HCT116 (cell line): Measurements from ENCODE around the gene ELANE. TPM values are rescaled to one million over a fixed set of nuclear protein-coding genes. Genes with fewer than 3 reads are reported as not detected.

Experiments used
- ATAC-seq: fragments of 200-7000 bp; cut with Tn5 transposase; 2 replicates; pipeline ENCODE4 v1.9.1; 2020; ENCODE audit warnings: mild to moderate bottlenecking, moderate library complexity
- BruUV-seq: library from RNA; stranded (reverse); fragments of 400-500 nt; replicated peaks from 2 replicates; lab custom pipeline; 2021; lab: Mats Ljungman, UMichigan
- CTCF ChIA-PET: fragments of 300-600 bp; sonication (Branson Sonifier 250); formaldehyde crosslinking; loops from one replicate; lab custom pipeline; 2021; ENCODE audit warnings: antibody characterized with exemption; lab: Charles Lee
- POLR2A ChIA-PET: fragments of 300-600, 350-600 bp; sonication (Branson Sonifier 250); formaldehyde crosslinking; loops from one replicate; lab custom pipeline; 2021; ENCODE audit warnings: antibody characterized with exemption; lab: Charles Lee
- RAD21 ChIA-PET, 2 experiments: fragments of 300-600 bp; sonication (Branson Sonifier 250); formaldehyde crosslinking; loops; one replicate each; lab custom pipeline; 2023; ENCODE audit warnings: low total read pairs in 2 of 2; ENCODE audit not compliant: uncharacterized antibody in 2 of 2, unreplicated experiment in 2 of 2, low non-redundant PET in 1 of 2; lab: Charles Lee
- DNase-seq: peaks from one replicate; pipeline ENCODE4 v3.0.0-alpha.2; 2010; ENCODE audit warnings: low read depth, low spot score
- H2AFZ ChIP-seq: fragments of 200-600 bp; shearing (Covaris generic), sonication (generic); 2 replicates; pipeline ENCODE4 v1.6.1; 2017; ENCODE audit warnings: low read depth, mixed run types, mixed read lengths, antibody characterized with exemption, low read length; ENCODE audit not compliant: poor library complexity, severe bottlenecking
- H3K27ac ChIP-seq: 2 replicates; pipeline ENCODE4 v1.5.1; 2012; ENCODE audit warnings: low read depth, low read length
- H3K27me3 ChIP-seq: fragments of 200-600 bp; sonication (generic); 2 replicates; pipeline ENCODE4 v1.6.1; 2016; ENCODE audit warnings: mixed run types, low read length, mixed read lengths; ENCODE audit not compliant: insufficient read depth
- H3K36me3 ChIP-seq, 2 experiments: fragments of 200-500 bp in 1 of 2; fragments of 200-600 bp in 1 of 2; sonication (Bioruptor generic) in 1 of 2; sonication (generic) in 1 of 2; 2 replicates each; pipeline versions ENCODE4 v1.5.1 to v1.6.1; 2014 to 2016; ENCODE audit warnings: low read length in 2 of 2, inconsistent platforms in 1 of 2, mixed read lengths in 1 of 2, mixed run types in 1 of 2; ENCODE audit not compliant: insufficient read depth in 2 of 2, control insufficient read depth in 1 of 2
- H3K4me1 ChIP-seq, 2 experiments: fragments of 200-600 bp in 1 of 2; sonication (generic) in 1 of 2; 2 replicates each; pipeline versions ENCODE4 v1.5.1 to v1.6.1; 2012 to 2017; ENCODE audit warnings: low read length in 2 of 2, inconsistent platforms in 1 of 2, mild to moderate bottlenecking in 1 of 2, mixed read lengths in 1 of 2, mixed run types in 1 of 2, moderate library complexity in 1 of 2; ENCODE audit not compliant: insufficient read depth in 2 of 2, control insufficient read depth in 1 of 2
- H3K4me2 ChIP-seq: fragments of 200-600 bp; sonication (generic); 2 replicates; pipeline ENCODE4 v1.6.1; 2017; ENCODE audit warnings: mixed run types, low read length, mixed read lengths
- H3K4me3 ChIP-seq, 2 experiments: fragments of 200-600 bp in 1 of 2; sonication (generic) in 1 of 2; replicated peaks in 1 of 2; 2 replicates each; pipeline ENCODE4 v1.5.1; 2011 to 2016; ENCODE audit warnings: low read length in 2 of 2, control low read depth in 1 of 2, low read depth in 1 of 2, mild to moderate bottlenecking in 1 of 2, mixed read lengths in 1 of 2, mixed run types in 1 of 2
- H3K79me2 ChIP-seq: fragments of 200-600 bp; sonication (generic); 2 replicates; pipeline ENCODE4 v1.6.1; 2017; ENCODE audit warnings: mild to moderate bottlenecking, mixed run types, low read length, moderate library complexity, mixed read lengths; ENCODE audit not compliant: insufficient read depth
- H3K9ac ChIP-seq: fragments of 200-600 bp; sonication (generic); 2 replicates; pipeline ENCODE4 v1.6.1; 2016; ENCODE audit warnings: low read length, mixed read lengths
- H3K9me2 ChIP-seq: fragments of 200-600 bp; sonication (generic), shearing (Covaris generic); 2 replicates; pipeline ENCODE4 v1.6.1; 2017; ENCODE audit warnings: mixed run types, mild to moderate bottlenecking, moderate library complexity; ENCODE audit not compliant: insufficient read depth
- H3K9me3 ChIP-seq, 2 experiments: fragments of 200-500 bp in 1 of 2; fragments of 200-600 bp in 1 of 2; sonication (Bioruptor generic) in 1 of 2; sonication (generic) in 1 of 2; 2 replicates each; pipeline ENCODE4 v1.6.1; 2014 to 2017; ENCODE audit warnings: low read length in 2 of 2, mixed read lengths in 2 of 2, inconsistent platforms in 1 of 2, low read depth in 1 of 2, mild to moderate bottlenecking in 1 of 2, mixed run types in 1 of 2, moderate library complexity in 1 of 2; ENCODE audit not compliant: control insufficient read depth in 1 of 2, insufficient read depth in 1 of 2
- H4K20me1 ChIP-seq: fragments of 200-600 bp; sonication (generic), shearing (Covaris generic); 2 replicates; pipeline ENCODE4 v1.6.1; 2017; ENCODE audit warnings: mixed run types, mild to moderate bottlenecking, moderate library complexity; ENCODE audit not compliant: insufficient read depth
- CBX3 ChIP-seq: IDR thresholded peaks from 2 replicates; pipeline ENCODE4 v1.6.1; 2012; ENCODE audit warnings: low read depth
- CTCF ChIP-seq, 3 experiments: fragments of 200-600 bp in 1 of 3; sonication (generic) in 1 of 3; IDR thresholded peaks in 2 of 3; conservative IDR thresholded peaks in 1 of 3; 2 replicates each; pipeline ENCODE4 v1.5.1; 2012 to 2017; ENCODE audit warnings: low read depth in 2 of 3, low read length in 2 of 3, antibody characterized with exemption in 1 of 3, borderline replicate concordance in 1 of 3, control low read depth in 1 of 3, mild to moderate bottlenecking in 1 of 3, mixed read lengths in 1 of 3, mixed run types in 1 of 3, moderate library complexity in 1 of 3; ENCODE audit not compliant: insufficient read depth in 1 of 3
- EGR1 ChIP-seq: IDR thresholded peaks from 2 replicates; pipeline ENCODE4 v1.6.1; 2012; ENCODE audit warnings: low read depth
- ELF1 ChIP-seq: IDR thresholded peaks from 2 replicates; pipeline ENCODE4 v1.6.1; 2012; ENCODE audit warnings: low read depth, borderline replicate concordance
- EZH2 ChIP-seq: fragments of 200-600 bp; sonication (generic); IDR thresholded peaks from 2 replicates; pipeline ENCODE4 v1.6.1; 2017; ENCODE audit warnings: antibody characterized with exemption, mixed run types
- EZH2phosphoT487 ChIP-seq: fragments of 200-600 bp; IDR thresholded peaks from 2 replicates; pipeline ENCODE4 v1.6.1; 2018; ENCODE audit warnings: antibody characterized with exemption, borderline replicate concordance
- FOSL1 ChIP-seq: IDR thresholded peaks from 2 replicates; pipeline ENCODE4 v1.6.1; 2012; ENCODE audit warnings: low read depth
- JUND ChIP-seq: IDR thresholded peaks from 2 replicates; pipeline ENCODE4 v1.6.1; 2012
- MAX ChIP-seq: IDR thresholded peaks from 2 replicates; pipeline ENCODE4 v1.6.1; 2012
- POLR2AphosphoS5 ChIP-seq: IDR thresholded peaks from 2 replicates; pipeline ENCODE4 v1.6.1; 2011; ENCODE audit warnings: mild to moderate bottlenecking, low read depth, low read length, moderate library complexity
- SIN3A ChIP-seq: IDR thresholded peaks from 2 replicates; pipeline ENCODE4 v1.6.1; 2012; ENCODE audit warnings: low read depth
- SRF ChIP-seq: IDR thresholded peaks from 2 replicates; pipeline ENCODE4 v1.6.1; 2012; ENCODE audit warnings: low read depth
- ZBTB33 ChIP-seq: IDR thresholded peaks from 2 replicates; pipeline ENCODE4 v1.6.1; 2011; ENCODE audit warnings: mild to moderate bottlenecking, low read length, moderate library complexity; ENCODE audit not compliant: insufficient replicate concordance; ENCODE audit errors: extremely low read depth
- intact Hi-C: fragments of 100-400 bp; cut with micrococcal nuclease; formaldehyde crosslinking; loops from 2 replicates; pipeline ENCODE4 v1.10.0; 2022
- total RNA-seq: library from RNA; stranded (reverse); gene quantifications from one replicate; pipeline ENCODE4 v1.2.1, GENCODE V29; 2021; ENCODE audit not compliant: unreplicated experiment

ELANE gene
- total RNA-seq, 1 experiment from 2014 or later: not detected

GRCh38 chr19:884420-885211, 32.5 kb downstream of the ELANE start:
- no peak for ATAC-seq
- no peak overlapping the region for H3K4me3 ChIP-seq
- H2AFZ ChIP-seq: no peak overlapping the region
- no TSS peak for BruUV-seq
- H4K20me1 ChIP-seq: no peaks in the 10 kb centered on the region
- H3K9me2 ChIP-seq: no peaks in the 10 kb centered on the region
- POLR2A ChIA-PET: no interaction called here
- TF ChIP-seq SIN3A (no peak), EZH2phosphoT487 (no peak), EZH2 (no peak), MAX (no peak), CBX3 (no peak)
- peaks cover 20 to 22% of the 10 kb centered on the region in 2 experiments for H3K4me1 ChIP-seq
- peak overlapping the region; percentile 77 for H3K27ac ChIP-seq
- no peak for DNase-seq
- intact Hi-C loops: no loop called here
- H3K4me2 ChIP-seq: peak overlapping the region; percentile 60
- CTCF ChIA-PET: no interaction called here
- peaks cover 9 to 17% of the 10 kb centered on the region in 2 experiments; a peak in 3 of 4 replicates for H3K36me3 ChIP-seq
- no peaks in the 10 kb centered on the region for H3K9me3 ChIP-seq
- peak overlapping the region; percentile 57; the same call in 1 of the 2 replicates for H3K9ac ChIP-seq
- no peaks in the 10 kb centered on the region for H3K79me2 ChIP-seq
- RAD21 ChIA-PET: no interaction called here
- no peaks in the 10 kb centered on the region for H3K27me3 ChIP-seq

GRCh38 chr19:885536-886224, 33.6 kb downstream of the ELANE start:
- peaks cover 20 to 22% of the 10 kb centered on the region in 2 experiments for H3K4me1 ChIP-seq
- ChIA-PET CTCF (no interaction called here), POLR2A (no interaction called here), RAD21 (no interaction called here)
- ATAC-seq (no peak), DNase-seq (no peak)
- no peak overlapping the region for H3K9ac ChIP-seq
- H3K9me2 ChIP-seq: no peaks in the 10 kb centered on the region
- peaks cover 9 to 25% of the 10 kb centered on the region in 2 experiments; a peak in 3 of 4 replicates for H3K36me3 ChIP-seq
- intact Hi-C loops: no loop called here
- H3K27ac ChIP-seq: no peak overlapping the region; the same call in 1 of the 2 replicates
- H3K27me3 ChIP-seq: no peaks in the 10 kb centered on the region
- no TSS peak for BruUV-seq
- H3K4me2 ChIP-seq: no peak overlapping the region
- no peaks in the 10 kb centered on the region for H3K9me3 ChIP-seq
- H3K4me3 ChIP-seq: no peak overlapping the region
- no peaks in the 10 kb centered on the region for H4K20me1 ChIP-seq
- H3K79me2 ChIP-seq: no peaks in the 10 kb centered on the region
- H2AFZ ChIP-seq: no peak overlapping the region
- TF ChIP-seq FOSL1: no peak
- TF ChIP-seq SRF: no peak
- no peak for TF ChIP-seq EZH2
- no peak for TF ChIP-seq MAX
- TF ChIP-seq SIN3A: no peak
- TF ChIP-seq CTCF (IDR thresholded peaks at IDR 0.05 in 2 of 3, conservative IDR thresholded peaks at IDR 0.05 in 1 of 3; ENCODE audit: borderline replicate concordance in 1 of 3, insufficient read depth in 1 of 3, low read depth in 2 of 3, low read length in 2 of 3): no peak
- no peak for TF ChIP-seq ELF1
- TF ChIP-seq EGR1: no peak
- no peak for TF ChIP-seq JUND
- no peak for TF ChIP-seq POLR2AphosphoS5
- no peak for TF ChIP-seq ZBTB33
- no peak for TF ChIP-seq CBX3
